B cell (primary cell): ENCODE results near the gene PACRG. TPM values are rescaled to one million over a fixed set of nuclear protein-coding genes. Genes with fewer than 3 reads are reported as not detected.

ENCODE experiments used
- ATAC-seq: fragments of 200-7000 bp; cut with Tn5 transposase; one replicate; pipeline ENCODE4 v1.10.0; 2021; ENCODE audit warnings: low read depth, mild to moderate bottlenecking, moderate number of reproducible peaks, moderate library complexity
- CTCF ChIA-PET: fragments of 350-600 bp; sonication (Branson Sonifier 250); formaldehyde crosslinking; loops from one replicate; lab custom pipeline; 2021; ENCODE audit warnings: antibody characterized with exemption, inconsistent platforms; lab: Charles Lee
- POLR2A ChIA-PET: fragments of 350-600 bp; sonication (Branson Sonifier 250); formaldehyde crosslinking; loops from one replicate; lab custom pipeline; 2021; ENCODE audit warnings: antibody characterized with exemption; lab: Charles Lee
- DNase-seq: peaks from one replicate; pipeline ENCODE4 v3.0.0; 2013
- H2AFZ ChIP-seq: 2 replicates; pipeline ENCODE4 v1.6.1; 2012; ENCODE audit warnings: mild to moderate bottlenecking, low read depth, low read length; ENCODE audit not compliant: insufficient read depth, poor library complexity, severe bottlenecking
- H3K27ac ChIP-seq, 2 donors: 1 replicate in 1 of 2; 2 replicates in 1 of 2; pipeline ENCODE4 v1.5.1; 2012 to 2013; ENCODE audit warnings: low read length in 2 of 2, mild to moderate bottlenecking in 2 of 2, moderate library complexity in 1 of 2
- H3K27me3 ChIP-seq, 4 experiments: fragments of 200-600 bp in 1 of 4; sonication (generic) in 1 of 4; replicated peaks in 1 of 4; 1 replicate in 2 of 4; 2 replicates in 2 of 4; pipeline versions ENCODE4 v1.6.1 to v1.7.0; 2013 to 2016; ENCODE audit warnings: low read length in 3 of 4, mild to moderate bottlenecking in 2 of 4, mixed read lengths in 1 of 4, moderate library complexity in 1 of 4; ENCODE audit not compliant: insufficient read depth in 4 of 4, control insufficient read depth in 3 of 4; ENCODE audit errors: control extremely low read depth in 1 of 4
- H3K36me3 ChIP-seq, 2 experiments: replicated peaks in 1 of 2; 1 replicate in 1 of 2; 2 replicates in 1 of 2; pipeline versions ENCODE4 v1.6.1 to v1.7.1; 2013; ENCODE audit warnings: low read length in 1 of 2; ENCODE audit not compliant: insufficient read depth in 2 of 2, control insufficient read depth in 1 of 2; ENCODE audit errors: control extremely low read depth in 1 of 2, extremely low read depth in 1 of 2
- H3K4me1 ChIP-seq, 2 donors: fragments of 200-600 bp in 1 of 2; sonication (generic) in 1 of 2; 1 replicate in 1 of 2; 2 replicates in 1 of 2; pipeline versions ENCODE4 v1.5.1 to v1.6.1; 2013 to 2017; ENCODE audit warnings: low read length in 2 of 2; ENCODE audit not compliant: control insufficient read depth in 2 of 2, insufficient read depth in 2 of 2
- H3K4me2 ChIP-seq: replicated peaks from 2 replicates; pipeline ENCODE3; 2012; ENCODE audit warnings: mild to moderate bottlenecking, low read depth, low read length; ENCODE audit not compliant: poor library complexity, severe bottlenecking
- H3K4me3 ChIP-seq, 5 experiments: fragments of 200-600 bp in 1 of 5; sonication (generic) in 1 of 5; 1 replicate in 3 of 5; 2 replicates in 2 of 5; pipeline versions ENCODE4 v1.5.1 to v1.7.0; 2011 to 2016; ENCODE audit warnings: low read length in 4 of 5, mild to moderate bottlenecking in 4 of 5, low read depth in 2 of 5, control low read depth in 1 of 5, moderate library complexity in 1 of 5; ENCODE audit not compliant: insufficient read depth in 1 of 5; ENCODE audit errors: control extremely low read depth in 1 of 5, extremely low read depth in 1 of 5
- H3K79me2 ChIP-seq: fragments of 200-600 bp; sonication (generic); one replicate; pipeline ENCODE4 v1.6.0; 2016; ENCODE audit warnings: low read length; ENCODE audit not compliant: control insufficient read depth, insufficient read depth
- H3K9ac ChIP-seq: fragments of 200-600 bp; sonication (generic); 2 replicates; pipeline ENCODE4 v1.6.1; 2017; ENCODE audit warnings: mild to moderate bottlenecking, low read length, moderate library complexity
- H3K9me3 ChIP-seq, 3 donors: one replicate each; pipeline versions ENCODE4 v1.6.1 to v1.7.1; 2013; ENCODE audit warnings: low read length in 2 of 3; ENCODE audit not compliant: control insufficient read depth in 2 of 3, insufficient read depth in 1 of 3; ENCODE audit errors: control extremely low read depth in 1 of 3
- H4K20me1 ChIP-seq: 2 replicates; pipeline ENCODE4 v1.6.0; 2012; ENCODE audit warnings: mild to moderate bottlenecking, low read length; ENCODE audit not compliant: insufficient read depth, control insufficient read depth, poor library complexity, severe bottlenecking
- H3K27ac Mint-ChIP-seq: one replicate; pipeline ENCODE4 v1.8.0; 2021; ENCODE audit warnings: mixed read lengths
- H3K27me3 Mint-ChIP-seq: one replicate; pipeline ENCODE4 v1.8.0; 2021; ENCODE audit warnings: mixed read lengths
- H3K4me1 Mint-ChIP-seq: one replicate; pipeline ENCODE4 v1.8.0; 2021; ENCODE audit warnings: mixed read lengths
- H3K4me3 Mint-ChIP-seq: one replicate; pipeline ENCODE4 v1.8.0; 2021; ENCODE audit warnings: mixed read lengths
- H3K9me3 Mint-ChIP-seq: one replicate; pipeline ENCODE4 v1.8.0; 2022; ENCODE audit warnings: mixed read lengths; ENCODE audit not compliant: insufficient read depth
- EZH2 ChIP-seq: IDR thresholded peaks from 2 replicates; pipeline ENCODE4 v1.6.1; 2012; ENCODE audit warnings: borderline replicate concordance, low read depth, mild to moderate bottlenecking, moderate library complexity, low read length; ENCODE audit not compliant: insufficient read depth, poor library complexity, severe bottlenecking
- WGBS: methylation state at CpG from one replicate; pipeline ENCODE4 v1.1.5; 2013; ENCODE audit warnings: missing lambda C conversion rate; ENCODE audit not compliant: insufficient coverage; 5-methylcytosine and 5-hydroxymethylcytosine counted together
- intact Hi-C: fragments of 100-400 bp; cut with micrococcal nuclease; formaldehyde crosslinking; loops from one replicate; pipeline ENCODE4 v1.10.0; 2022
- polyA plus RNA-seq: library from polyadenylated mRNA; depleted of rRNA; stranded (reverse); fragments of >200 nt; gene quantifications from 2 replicates; pipeline ENCODE4 v1.2.3, GENCODE V29; 2012
- total RNA-seq, 2 donors: library from RNA; stranded (reverse); fragments of 120-200 nt in 1 of 2; gene quantifications; 1 replicate in 1 of 2; 2 replicates in 1 of 2; pipeline versions ENCODE4 v1.2.3 to v1.2.4, GENCODE V29; 2013 to 2022
- TF ChIP-seq, protein P1 (sequence below): fragments of 200-600 bp; IDR thresholded peaks from one replicate; pipeline ENCODE4 v1.8.0; 2022; ENCODE audit warnings: antibody characterized with exemption, mild to moderate bottlenecking

Gene PACRG
- total and polyA plus RNA-seq, 2 donors (not counting 1 experiment from before 2014, with no cell fraction given), result not detected

DNA sequence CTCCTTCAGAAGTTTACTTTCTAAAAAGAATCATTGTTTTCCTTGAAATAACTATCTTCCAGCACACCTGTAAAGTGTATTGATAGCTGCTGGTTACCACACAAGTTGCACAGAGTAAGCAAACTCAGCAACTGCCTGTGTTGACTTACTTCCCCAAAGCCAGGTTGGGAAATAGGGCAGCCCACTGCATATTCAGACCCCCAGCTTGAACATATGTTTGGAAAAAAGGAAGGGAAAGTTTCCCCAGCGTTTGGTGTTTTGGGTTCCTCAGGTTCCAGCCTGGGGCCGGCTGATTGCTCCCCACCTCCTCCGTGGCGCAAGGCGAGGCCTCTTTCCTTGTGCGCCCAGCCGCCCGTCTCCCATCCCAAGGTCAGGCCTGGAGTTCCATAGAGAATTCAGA lies 616.6 kb downstream of the PACRG start:
- TF ChIP-seq, protein P1, sequence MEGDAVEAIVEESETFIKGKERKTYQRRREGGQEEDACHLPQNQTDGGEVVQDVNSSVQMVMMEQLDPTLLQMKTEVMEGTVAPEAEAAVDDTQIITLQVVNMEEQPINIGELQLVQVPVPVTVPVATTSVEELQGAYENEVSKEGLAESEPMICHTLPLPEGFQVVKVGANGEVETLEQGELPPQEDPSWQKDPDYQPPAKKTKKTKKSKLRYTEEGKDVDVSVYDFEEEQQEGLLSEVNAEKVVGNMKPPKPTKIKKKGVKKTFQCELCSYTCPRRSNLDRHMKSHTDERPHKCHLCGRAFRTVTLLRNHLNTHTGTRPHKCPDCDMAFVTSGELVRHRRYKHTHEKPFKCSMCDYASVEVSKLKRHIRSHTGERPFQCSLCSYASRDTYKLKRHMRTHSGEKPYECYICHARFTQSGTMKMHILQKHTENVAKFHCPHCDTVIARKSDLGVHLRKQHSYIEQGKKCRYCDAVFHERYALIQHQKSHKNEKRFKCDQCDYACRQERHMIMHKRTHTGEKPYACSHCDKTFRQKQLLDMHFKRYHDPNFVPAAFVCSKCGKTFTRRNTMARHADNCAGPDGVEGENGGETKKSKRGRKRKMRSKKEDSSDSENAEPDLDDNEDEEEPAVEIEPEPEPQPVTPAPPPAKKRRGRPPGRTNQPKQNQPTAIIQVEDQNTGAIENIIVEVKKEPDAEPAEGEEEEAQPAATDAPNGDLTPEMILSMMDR, result no peak
- TF ChIP-seq EZH2, result no peak
- no peaks in the 10 kb centered on the region for H3K36me3 ChIP-seq
- no peaks in the 10 kb centered on the region for H3K4me1 ChIP-seq
- no peaks in the 10 kb centered on the region for H3K79me2 ChIP-seq
- H3K4me3 ChIP-seq, result no peak overlapping the region
- ChIA-PET CTCF (no interaction called here), POLR2A (no interaction called here)
- H3K4me2 ChIP-seq, result no peak overlapping the region
- H3K4me3 Mint-ChIP-seq, result no peak overlapping the region
- no peak for ATAC-seq
- 94% methylated on average over 8 of the region's 8 CpGs for WGBS
- no peaks in the 10 kb centered on the region for H3K9me3 Mint-ChIP-seq
- DNase-seq, result no peak
- H3K4me1 Mint-ChIP-seq, result no peaks in the 10 kb centered on the region
- H3K27ac Mint-ChIP-seq, result no peak overlapping the region
- H3K27me3 ChIP-seq, result no peaks in the 10 kb centered on the region
- H2AFZ ChIP-seq, result no peak overlapping the region
- no peak overlapping the region for H3K27ac ChIP-seq
- intact Hi-C loops, result no loop called here
- H4K20me1 ChIP-seq, result no peaks in the 10 kb centered on the region
- no peak overlapping the region for H3K9ac ChIP-seq
- H3K27me3 Mint-ChIP-seq, result no peaks in the 10 kb centered on the region
- H3K9me3 ChIP-seq, result peaks cover 0 to 6% (median 0%) of the 10 kb centered on the region in 3 donors

DNA sequence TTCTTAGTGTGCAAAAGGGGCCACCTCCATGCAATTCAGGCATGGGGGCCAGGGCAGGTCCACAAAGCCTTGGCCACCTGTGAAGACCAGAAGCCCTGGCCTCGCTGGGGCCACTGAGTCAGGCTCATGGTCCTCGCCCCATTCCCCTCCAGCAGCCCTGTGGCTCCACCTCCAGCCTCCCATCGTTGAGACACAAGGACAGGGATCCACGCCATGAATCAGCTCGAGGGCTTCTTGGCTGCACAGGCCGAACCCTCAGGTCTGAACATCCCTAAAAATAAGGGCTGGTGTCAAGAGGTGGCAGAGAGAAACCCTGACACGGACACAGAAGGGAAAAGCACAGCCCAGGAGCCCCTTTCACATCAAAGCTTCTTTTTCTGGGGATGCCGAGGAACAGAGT lies 618.2 kb downstream of the PACRG start:
- H3K9me3 ChIP-seq, result peaks cover 0 to 6% (median 0%) of the 10 kb centered on the region in 3 donors
- no peak overlapping the region for H3K4me3 ChIP-seq
- ChIA-PET CTCF (no interaction called here), POLR2A (no interaction called here)
- H3K79me2 ChIP-seq, result no peaks in the 10 kb centered on the region
- no peaks in the 10 kb centered on the region for H3K36me3 ChIP-seq
- Mint-ChIP-seq H3K4me1 (no peaks in the 10 kb centered on the region), H3K4me3 (no peak overlapping the region), H3K27ac (no peak overlapping the region), H3K9me3 (no peaks in the 10 kb centered on the region), H3K27me3 (no peaks in the 10 kb centered on the region)
- DNase-seq (no peak), ATAC-seq (no peak)
- WGBS, result 89% methylated on average over 6 of the region's 8 CpGs
- peaks cover 0 to 2% (median 0%) of the 10 kb centered on the region in 4 experiments for H3K27me3 ChIP-seq
- TF ChIP-seq EZH2, result no peak
- TF ChIP-seq, protein P1, result no peak
- no peak overlapping the region for H3K27ac ChIP-seq
- H4K20me1 ChIP-seq, result no peaks in the 10 kb centered on the region
- intact Hi-C loops, result no loop called here
- no peak overlapping the region for H3K9ac ChIP-seq
- no peaks in the 10 kb centered on the region for H3K4me1 ChIP-seq
- no peak overlapping the region for H2AFZ ChIP-seq
- H3K4me2 ChIP-seq, result no peak overlapping the region
